Measurements from ENCODE around the gene CNTN4.

DNA sequence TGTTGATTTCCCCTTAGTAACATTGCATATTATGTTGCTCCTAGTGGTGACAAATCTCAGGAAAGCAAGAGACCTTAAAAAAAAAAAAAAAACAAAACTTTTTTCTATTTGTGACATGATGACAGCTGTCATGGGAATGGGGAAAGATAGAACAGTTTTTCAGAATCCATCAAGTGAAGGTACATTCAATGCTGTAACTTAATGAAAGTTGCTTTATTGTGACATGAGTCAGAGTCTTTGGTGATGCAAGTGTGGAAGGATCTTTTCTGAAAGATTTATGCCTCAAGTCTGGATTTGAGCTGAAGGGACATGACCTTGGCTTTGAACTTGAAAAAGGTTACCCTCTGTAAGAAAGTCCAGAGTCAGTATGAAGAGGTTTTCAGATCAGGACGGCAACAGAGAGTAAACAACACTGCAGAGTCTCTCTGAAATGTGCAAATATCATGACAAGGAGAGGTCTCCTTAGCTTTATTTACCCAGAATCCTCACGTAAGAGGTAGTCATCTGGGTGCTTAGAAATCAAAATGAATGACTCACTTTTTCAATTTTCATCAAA is 424.7 kb downstream of the CNTN4 start:
- TF ChIP-seq CTCF (IDR thresholded peaks at IDR 0.05) (no peak), POLR2A (IDR thresholded peaks at IDR 0.05) (no peak), EP300 (IDR thresholded peaks at IDR 0.05) (no peak)

All from gastroesophageal sphincter (tissue), 3 donors.